Activated CD8-positive, alpha-beta memory T cell treated with anti-CD3 and anti-CD28 coated beads, Interleukin-2, amount 50 U/mL, for 1 hour (primary cell): Measurements from ENCODE around the gene PRELP.
"Not testable (repeated sequence)": the region's sequence is repeated elsewhere in the genome, so short reads cannot be mapped to it uniquely, and the experiment has no call there.

ENCODE experiments used
- DNase-seq: peaks from one replicate; pipeline ENCODE4 v3.0.0-alpha.2; 2020; ENCODE audit errors: extremely low read depth

Gene PRELP

GRCh38 chr1:203453616-203454015 lies 22.0 kb upstream of the PRELP start:
- no peak for DNase-seq

GRCh38 chr1:203454986-203455471 lies 20.6 kb upstream of the PRELP start:
- DNase-seq = no peak

GRCh38 chr1:203455706-203456105 lies 19.9 kb upstream of the PRELP start:
- no peak for DNase-seq

GRCh38 chr1:203456577-203456976 lies 19.0 kb upstream of the PRELP start:
- DNase-seq = no peak

GRCh38 chr1:203458078-203458477 lies 17.5 kb upstream of the PRELP start:
- DNase-seq = no peak

- no peak for DNase-seq
Measured at GRCh38 chr1:203459671-203460201, 15.9 kb upstream of the PRELP start.

GRCh38 chr1:203461717-203462116 lies 13.9 kb upstream of the PRELP start:
- no peak for DNase-seq

- DNase-seq = no peak
Measured at GRCh38 chr1:203462143-203462542, 13.5 kb upstream of the PRELP start.

- no peak for DNase-seq
Measured at GRCh38 chr1:203462878-203463277, 12.7 kb upstream of the PRELP start.

- DNase-seq = no peak
Measured at GRCh38 chr1:203463469-203464062, 12.0 kb upstream of the PRELP start.

- DNase-seq = no peak
Measured at GRCh38 chr1:203464226-203464625, 11.4 kb upstream of the PRELP start.

GRCh38 chr1:203464743-203465142 lies 10.9 kb upstream of the PRELP start:
- no peak for DNase-seq

GRCh38 chr1:203465146-203465798 lies 10.3 kb upstream of the PRELP start:
- no peak for DNase-seq

GRCh38 chr1:203465948-203466347 lies 9.7 kb upstream of the PRELP start:
- no peak for DNase-seq

- DNase-seq = not testable (repeated sequence)
Measured at GRCh38 chr1:203466906-203467549, 8.6 kb upstream of the PRELP start.

GRCh38 chr1:203467550-203467921 lies 8.1 kb upstream of the PRELP start:
- DNase-seq = no peak

- DNase-seq = no peak
Measured at GRCh38 chr1:203468326-203468725, 7.3 kb upstream of the PRELP start.

- DNase-seq = no peak
Measured at GRCh38 chr1:203470240-203470639, 5.4 kb upstream of the PRELP start.

GRCh38 chr1:203471841-203472240 lies 3.8 kb upstream of the PRELP start:
- DNase-seq = no peak

- no peak for DNase-seq
Measured at GRCh38 chr1:203473281-203473680, 2.3 kb upstream of the PRELP start.

- no peak for DNase-seq
Measured at GRCh38 chr1:203473781-203474305, 1.8 kb upstream of the PRELP start.

- DNase-seq = no peak
Measured at GRCh38 chr1:203476216-203476814, 709 bp downstream of the PRELP start.
